Fibroblast of pulmonary artery (primary cell): ENCODE data around the gene SRCIN1.

Experiments
- DNase-seq: peaks from one replicate; pipeline ENCODE4 v3.0.0-alpha.2; 2010; ENCODE audit warnings: low read depth
- H3K4me3 ChIP-seq: replicated peaks from 2 replicates; pipeline ENCODE4 v1.5.1; 2011; ENCODE audit warnings: low read depth, mild to moderate bottlenecking, control low read depth, low read length, moderate library complexity
- CTCF ChIP-seq: IDR thresholded peaks from 2 replicates; pipeline ENCODE4 v1.5.1; 2011; ENCODE audit warnings: mild to moderate bottlenecking, control low read depth, low read length, inconsistent platforms; ENCODE audit errors: missing control alignments

SRCIN1 gene

GRCh38 chr17:38557836-38558727 lies 47.7 kb downstream of the SRCIN1 start:
- DNase-seq, result peak; percentile 93
- peak; percentile 87 for TF ChIP-seq CTCF

GRCh38 chr17:38557396-38557795 lies 48.4 kb downstream of the SRCIN1 start:
- no peak for TF ChIP-seq CTCF
- H3K4me3 ChIP-seq, result no peak overlapping the region

More at GRCh38 chr17:38557836-38558727, 47.7 kb downstream of the SRCIN1 start:
- peak overlapping the region; percentile 39 for H3K4me3 ChIP-seq

GRCh38 chr17:38556239-38556638 lies 49.5 kb downstream of the SRCIN1 start:
- no peak for TF ChIP-seq CTCF
- no peak overlapping the region for H3K4me3 ChIP-seq
- no peak for DNase-seq

More at GRCh38 chr17:38557396-38557795, 48.4 kb downstream of the SRCIN1 start:
- no peak for DNase-seq

- H3K4me3 ChIP-seq, result no peak overlapping the region
- DNase-seq, result peak; percentile 29
- TF ChIP-seq CTCF, result no peak
Measured at GRCh38 chr17:38554430-38555350, 51.1 kb downstream of the SRCIN1 start.

- H3K4me3 ChIP-seq, result no peak overlapping the region
- no peak for DNase-seq
- no peak for TF ChIP-seq CTCF
Measured at GRCh38 chr17:38552343-38552742, 53.4 kb downstream of the SRCIN1 start.

- TF ChIP-seq CTCF, result no peak
- no peak overlapping the region for H3K4me3 ChIP-seq
- no peak for DNase-seq
Measured at GRCh38 chr17:38551121-38551520, 54.6 kb downstream of the SRCIN1 start.
